Stimulated activated CD4-positive, alpha-beta T cell treated with anti-CD3 and anti-CD28 coated beads, Interleukin-12 subunit alpha, Interleukin-12 subunit beta, amount 100 ng/mL, for 4 hours (primary cell): ENCODE results near the gene AOAH.
"Not testable (repeated sequence)": the region's sequence is repeated elsewhere in the genome, so short reads cannot be mapped to it uniquely, and the experiment has no call there.

Experiments used
- DNase-seq: peaks from one replicate; pipeline ENCODE4 v3.0.0-alpha.2; 2020

AOAH gene

GRCh38 chr7:36533717-36534116 is 190.6 kb downstream of the AOAH start:
- DNase-seq, result no peak

- DNase-seq, result no peak
Observed at GRCh38 chr7:36532981-36533499, 191.3 kb downstream of the AOAH start.

DNA sequence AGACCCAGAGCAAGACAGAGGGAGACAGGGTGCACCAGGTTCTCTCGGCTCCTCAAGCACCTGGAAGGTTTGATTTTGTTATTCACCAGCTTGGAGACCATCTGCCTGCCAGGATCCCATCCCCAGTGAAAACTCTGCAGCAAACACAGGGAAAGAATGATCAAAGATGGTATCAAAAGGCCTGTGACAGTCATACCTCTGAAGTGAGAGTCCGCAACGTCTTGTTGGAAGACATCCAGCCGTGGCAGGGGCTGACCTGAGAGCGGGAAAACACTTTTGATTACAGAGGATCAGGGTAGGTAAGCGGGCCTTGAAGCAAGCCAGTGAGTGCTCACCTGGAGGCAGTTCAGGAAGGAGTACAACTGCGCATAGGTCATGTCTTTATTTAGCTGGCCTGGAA is 192.3 kb downstream of the AOAH start:
- no peak for DNase-seq

DNA sequence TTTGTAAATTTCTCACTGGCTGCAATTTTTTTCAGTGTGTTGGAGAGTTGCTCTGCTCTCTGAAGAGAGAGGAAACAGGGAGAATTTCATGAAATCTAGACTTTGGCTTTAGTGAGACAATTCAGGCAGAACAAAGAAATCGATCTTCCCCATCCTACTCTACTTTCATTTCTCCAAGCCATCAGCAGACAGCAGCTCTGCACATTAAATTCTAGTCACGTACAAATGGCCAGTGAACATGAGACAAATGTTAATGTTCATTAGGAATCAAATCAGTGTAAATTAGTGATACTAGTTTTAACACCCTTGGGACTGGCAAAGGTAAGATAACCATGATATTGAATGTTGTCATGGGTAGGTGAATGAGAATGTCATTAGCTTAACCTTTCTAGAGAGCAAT is 193.8 kb downstream of the AOAH start:
- DNase-seq, result no peak

DNA sequence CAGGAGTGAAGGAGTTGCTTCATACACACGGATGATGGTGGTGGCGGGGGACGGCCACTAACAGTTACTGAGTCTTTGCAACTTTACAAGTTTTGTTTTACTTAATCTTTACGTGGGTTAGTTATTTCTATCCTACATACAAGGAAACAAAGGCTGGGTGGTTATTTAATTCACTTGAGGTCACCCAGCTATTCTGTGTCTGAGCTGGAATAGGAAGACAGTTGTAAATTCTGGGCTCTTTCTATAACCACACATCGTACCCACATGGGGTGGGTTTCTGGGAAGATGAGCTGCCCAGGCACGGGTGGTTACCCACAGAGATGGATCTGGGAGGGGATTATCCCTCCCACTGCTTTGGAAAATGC is 196.8 kb downstream of the AOAH start:
- no peak for DNase-seq

DNA sequence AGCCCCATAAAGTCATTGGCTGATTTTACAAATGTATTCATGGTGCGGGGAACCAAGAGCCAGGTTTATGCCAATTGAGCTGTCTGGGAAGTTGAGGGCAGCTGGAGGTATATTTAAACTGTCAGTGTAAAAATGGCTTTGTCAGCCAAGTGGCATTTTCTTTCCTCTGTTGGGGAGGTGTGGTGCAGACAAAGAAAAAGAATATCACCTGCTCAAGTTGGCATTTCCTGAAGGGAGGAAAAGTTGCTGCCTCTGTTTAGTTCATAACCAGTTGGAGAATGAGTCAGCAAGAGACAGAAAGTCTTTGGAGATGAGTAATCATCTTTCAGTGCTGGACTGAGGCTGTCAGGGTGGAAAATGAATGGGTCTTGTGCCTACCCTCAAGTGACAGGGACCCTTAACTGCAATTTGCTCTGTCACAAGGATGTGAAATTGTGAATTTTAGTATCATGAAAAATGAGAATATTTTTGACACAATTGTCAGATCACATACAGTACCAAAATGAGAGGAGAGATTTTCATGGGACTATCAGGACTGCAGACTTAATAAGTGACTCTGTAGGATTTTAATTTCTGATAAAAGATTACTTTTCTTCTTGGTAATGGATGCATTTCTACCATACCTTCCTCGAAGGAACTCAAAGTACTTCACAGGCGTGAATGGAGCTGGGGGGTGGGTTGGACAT is 197.3 kb downstream of the AOAH start:
- no peak for DNase-seq

- DNase-seq, result no peak
Observed at GRCh38 chr7:36523371-36524101, 200.8 kb downstream of the AOAH start.

- DNase-seq, result no peak
Observed at GRCh38 chr7:36522453-36523007, 201.8 kb downstream of the AOAH start.

- DNase-seq, result no peak
Observed at GRCh38 chr7:36521911-36522310, 202.4 kb downstream of the AOAH start.

- no peak for DNase-seq
Observed at GRCh38 chr7:36521133-36521532, 203.2 kb downstream of the AOAH start.

GRCh38 chr7:36515847-36516246 is 208.4 kb downstream of the AOAH start:
- DNase-seq, result no peak

DNA sequence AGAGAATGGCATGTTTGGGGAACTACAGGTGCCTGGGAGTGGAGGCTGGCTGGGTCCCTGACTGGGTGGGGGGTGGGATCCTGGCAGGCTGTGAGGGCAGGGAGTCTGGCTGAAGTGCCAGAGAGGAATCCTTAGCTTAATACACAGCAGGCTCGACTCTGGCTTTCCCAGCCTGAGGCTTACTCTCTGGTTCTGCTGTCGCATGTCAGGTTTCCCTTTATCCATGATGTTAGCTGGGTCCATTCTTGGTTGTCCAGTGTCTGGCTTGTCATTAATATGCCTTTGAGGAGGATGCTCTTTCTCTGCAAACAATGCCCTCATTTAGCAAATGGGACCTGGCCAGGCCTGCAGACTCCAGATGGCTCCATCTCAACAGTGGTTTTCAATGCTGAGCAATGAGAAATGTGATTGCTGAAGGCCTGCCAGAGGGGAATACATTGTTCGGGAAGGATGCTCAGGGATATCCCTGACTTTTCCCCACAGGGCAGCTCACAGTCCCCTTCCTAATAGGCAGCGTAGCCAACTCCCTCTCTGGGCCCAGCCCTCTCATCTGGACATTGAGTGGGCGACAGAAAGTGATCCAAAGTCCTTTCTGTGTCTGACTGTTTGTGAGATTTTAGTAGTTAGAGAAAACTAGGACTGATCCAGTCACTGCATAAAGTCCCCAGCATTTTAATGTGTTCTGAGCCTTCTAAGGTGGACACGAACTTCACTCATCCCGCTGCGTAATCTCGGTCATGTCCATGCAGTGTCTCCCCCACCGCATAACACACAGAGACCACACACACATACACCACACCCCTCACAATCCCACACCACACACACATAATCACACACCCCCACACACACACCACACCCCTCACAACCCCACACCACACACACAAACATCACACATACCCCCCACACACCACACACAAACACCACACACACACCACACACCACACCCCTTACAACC is 209.7 kb downstream of the AOAH start:
- DNase-seq, result no peak

- no peak for DNase-seq
Observed at GRCh38 chr7:36513393-36513792, 210.9 kb downstream of the AOAH start.

GRCh38 chr7:36512616-36513015 is 211.7 kb downstream of the AOAH start:
- DNase-seq, result no peak

DNA sequence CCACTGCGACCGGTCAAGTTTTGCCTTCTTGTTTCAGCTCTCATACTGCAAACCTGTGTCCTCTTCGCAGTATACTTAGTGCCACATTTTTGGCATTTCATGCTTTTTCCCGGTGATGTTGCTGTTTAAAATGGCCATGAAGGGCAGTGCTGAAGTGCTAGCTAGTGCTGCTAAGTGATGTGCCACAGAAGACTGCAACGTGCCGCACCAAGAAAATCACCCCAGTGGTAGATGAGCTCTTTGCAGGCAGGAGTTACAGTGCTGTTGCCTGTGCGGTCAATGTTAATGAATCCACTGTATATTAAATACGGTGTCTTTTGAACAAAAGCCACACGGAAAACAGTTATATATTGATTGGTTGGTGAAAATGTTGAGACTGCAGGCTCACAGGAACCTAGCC is 214.3 kb downstream of the AOAH start:
- DNase-seq, result no peak

DNA sequence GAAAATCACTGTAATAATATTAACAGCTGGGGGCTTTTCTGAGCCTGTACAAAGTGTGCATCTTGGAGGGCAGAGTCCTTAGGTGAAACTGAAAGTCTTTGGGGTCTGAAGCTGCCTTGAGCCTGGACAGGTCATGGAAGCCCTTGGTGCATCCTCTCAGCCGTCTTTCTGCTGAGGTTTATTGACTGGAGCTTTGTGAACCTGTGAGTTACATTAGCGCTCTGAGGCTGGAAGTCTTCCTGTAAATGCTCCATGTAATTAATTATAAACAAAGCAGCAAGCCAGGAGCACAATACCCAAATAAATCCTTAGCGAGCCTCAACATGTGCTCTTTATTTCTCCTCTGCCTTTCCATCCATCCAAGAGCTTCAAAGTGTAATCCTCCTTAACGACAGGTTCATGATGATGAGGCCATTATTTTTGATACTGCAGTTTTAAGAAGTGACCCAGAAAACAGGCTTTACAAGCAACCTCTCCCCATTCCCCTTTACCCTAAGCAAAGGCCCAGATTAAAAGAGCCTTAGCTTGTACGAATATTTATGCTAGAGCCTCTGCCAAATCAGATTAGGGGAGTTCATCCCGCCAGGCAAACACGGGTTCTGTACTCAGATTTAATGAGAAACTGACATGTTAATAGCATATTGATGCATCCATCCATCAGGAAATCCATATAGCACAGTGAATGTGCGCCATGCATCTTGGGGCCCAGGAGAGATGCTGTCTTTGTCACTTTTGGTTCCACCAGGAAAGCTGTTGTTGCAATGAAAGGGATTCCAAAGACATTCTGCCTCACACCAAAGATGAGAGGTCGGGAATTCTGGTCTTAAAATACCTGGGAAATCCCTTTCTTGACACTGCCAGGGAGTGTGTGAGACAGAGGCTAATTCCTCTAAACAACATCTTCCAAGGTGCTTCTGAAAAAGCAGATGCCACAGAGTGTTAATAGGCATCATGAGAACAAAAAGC is 216.5 kb downstream of the AOAH start:
- no peak for DNase-seq

DNA sequence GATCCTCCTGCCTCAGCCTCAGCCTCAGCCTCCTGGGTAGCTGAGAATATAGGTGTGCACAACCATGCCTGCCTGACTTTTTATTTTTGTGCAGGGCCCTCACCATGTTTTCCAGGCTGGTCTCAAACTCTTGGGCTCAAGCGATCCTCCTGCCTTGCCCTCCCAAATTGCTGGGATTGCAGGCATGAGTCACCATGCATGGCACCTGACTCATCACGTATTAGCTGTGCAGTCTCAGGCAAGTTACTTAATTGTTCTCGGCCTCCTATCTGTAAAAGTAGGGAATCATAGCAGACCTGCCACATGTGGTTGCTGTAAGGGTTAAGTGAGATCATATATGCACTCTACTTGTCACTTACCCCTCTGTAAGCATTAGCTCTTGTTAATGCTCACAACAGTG is 217.5 kb downstream of the AOAH start:
- no peak for DNase-seq

GRCh38 chr7:36506130-36506798 is 218.0 kb downstream of the AOAH start:
- DNase-seq, result no peak

DNA sequence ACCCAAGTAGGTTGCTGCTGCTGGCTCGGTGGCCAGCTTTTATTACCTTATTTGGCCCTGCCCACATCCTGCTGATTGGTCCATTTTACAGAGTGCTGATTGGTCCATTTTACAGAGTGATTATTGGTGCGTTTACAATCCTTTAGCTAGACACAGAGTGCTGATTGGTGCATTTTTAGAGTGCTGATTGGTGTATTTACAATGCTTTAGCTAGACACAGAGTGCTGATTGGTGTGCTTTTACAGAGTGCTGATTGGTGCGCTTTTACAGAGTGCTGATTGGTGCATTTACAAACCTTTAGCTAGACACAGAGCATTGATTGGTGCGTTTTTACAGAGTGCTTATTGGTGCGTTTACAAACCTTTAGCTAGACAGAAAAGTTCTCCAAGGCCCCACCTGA is 219.7 kb downstream of the AOAH start:
- DNase-seq, result not testable (repeated sequence)

DNA sequence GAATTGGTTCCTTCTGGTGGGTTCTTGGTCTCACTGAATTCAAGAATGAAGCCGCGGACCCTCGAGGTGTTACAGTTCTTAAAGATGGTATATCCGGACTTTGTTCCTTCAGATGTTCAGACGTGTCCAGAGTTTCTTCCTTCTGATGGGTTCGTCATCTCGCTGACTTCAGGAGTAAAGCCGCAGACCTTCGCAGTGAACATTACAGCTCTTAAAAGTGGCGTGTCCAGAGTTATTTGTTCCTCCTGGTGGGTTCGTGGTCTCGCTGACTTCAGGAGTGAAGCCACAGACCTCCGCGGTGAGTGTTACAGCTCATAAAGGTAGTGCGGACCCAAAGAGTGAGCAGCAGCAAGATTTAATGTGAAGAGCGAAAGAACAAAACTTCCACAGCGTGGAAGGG is 220.1 kb downstream of the AOAH start:
- not testable (repeated sequence) for DNase-seq

DNA sequence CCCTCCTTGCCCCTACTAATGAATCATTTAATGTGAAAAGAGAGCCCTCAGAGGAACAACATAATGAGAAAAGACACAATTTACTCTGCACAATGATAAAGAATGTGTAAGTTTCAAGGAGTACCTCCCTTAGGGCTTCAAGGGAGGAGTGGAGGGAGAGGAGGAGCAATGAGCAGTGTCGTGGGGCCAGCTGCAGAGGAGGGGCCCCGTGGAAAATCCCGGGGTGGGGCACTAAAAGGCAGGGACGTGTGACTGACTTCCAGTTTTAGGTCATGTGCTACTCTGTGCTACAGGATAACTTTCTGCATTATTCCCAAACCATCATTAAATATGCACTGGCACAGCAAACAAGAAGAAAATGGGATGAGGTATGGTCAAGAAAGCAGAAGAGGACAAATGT is 226.5 kb downstream of the AOAH start:
- DNase-seq, result no peak
